ENCODE measurements around the gene CTU2.

Gene CTU2

GRCh38 chr16:88743693-88744576 lies 37.6 kb downstream of the CTU2 start:
- DNase-seq (ENCODE audit: low spot score) = peak; percentile 91

GRCh38 chr16:88744577-88745521 lies 38.5 kb downstream of the CTU2 start:
- DNase-seq (ENCODE audit: low spot score) = no peak

- DNase-seq (ENCODE audit: low spot score) = no peak
Measured at GRCh38 chr16:88746506-88746905, 40.2 kb downstream of the CTU2 start.

GRCh38 chr16:88747588-88748301 lies 41.4 kb downstream of the CTU2 start:
- DNase-seq (ENCODE audit: low spot score) = no peak

- DNase-seq (ENCODE audit: low spot score) = no peak
Measured at GRCh38 chr16:88748364-88748763, 42.1 kb downstream of the CTU2 start.

GRCh38 chr16:88749358-88749757 lies 43.1 kb downstream of the CTU2 start:
- DNase-seq (ENCODE audit: low spot score) = no peak

GRCh38 chr16:88750854-88751253 lies 44.6 kb downstream of the CTU2 start:
- DNase-seq (ENCODE audit: low spot score) = no peak

- DNase-seq (ENCODE audit: low spot score) = no peak
Measured at GRCh38 chr16:88752386-88753002, 46.2 kb downstream of the CTU2 start.

- no peak for DNase-seq (ENCODE audit: low spot score)
Measured at GRCh38 chr16:88753191-88753590, 46.9 kb downstream of the CTU2 start.

GRCh38 chr16:88753602-88754001 lies 47.3 kb downstream of the CTU2 start:
- DNase-seq (ENCODE audit: low spot score) = no peak

GRCh38 chr16:88754109-88754911 lies 48.0 kb downstream of the CTU2 start:
- DNase-seq (ENCODE audit: low spot score) = no peak

- peak; percentile 74 for DNase-seq (ENCODE audit: low spot score)
Measured at GRCh38 chr16:88754912-88755744, 48.8 kb downstream of the CTU2 start.

GRCh38 chr16:88755745-88756443 lies 49.6 kb downstream of the CTU2 start:
- DNase-seq (ENCODE audit: low spot score) = no peak

- DNase-seq (ENCODE audit: low spot score) = no peak
Measured at GRCh38 chr16:88758227-88758943, 52.1 kb downstream of the CTU2 start.

GRCh38 chr16:88758944-88759244 lies 52.6 kb downstream of the CTU2 start:
- no peak for DNase-seq (ENCODE audit: low spot score)

GRCh38 chr16:88759245-88759975 lies 53.1 kb downstream of the CTU2 start:
- peak; percentile 69 for DNase-seq (ENCODE audit: low spot score)

GRCh38 chr16:88759976-88760350 lies 53.7 kb downstream of the CTU2 start:
- no peak for DNase-seq (ENCODE audit: low spot score)

Data from hepatic stellate cell (primary cell).